HEK293T (cell line): Measurements from ENCODE around the gene PRDM11.

Experiments
- BHLHE40 ChIP-seq: fragments of 450-650 bp; IDR thresholded peaks from 2 replicates; pipeline ENCODE4 v1.6.1; 2016; ENCODE audit warnings: mild to moderate bottlenecking, moderate library complexity, borderline replicate concordance
- CTBP1 ChIP-seq: fragments of 450-650 bp; IDR thresholded peaks from 2 replicates; pipeline ENCODE4 v1.6.1; 2016; ENCODE audit warnings: borderline replicate concordance
- ELF4 ChIP-seq: fragments of 450-650 bp; IDR thresholded peaks from 2 replicates; pipeline ENCODE4 v1.6.1; 2017; ENCODE audit warnings: antibody characterized with exemption
- FOXA1 ChIP-seq: fragments of 450-650 bp; IDR thresholded peaks from 2 replicates; pipeline ENCODE4 v1.6.1; 2016; ENCODE audit warnings: mild to moderate bottlenecking
- FOXK2 ChIP-seq: fragments of 450-650 bp; IDR thresholded peaks from 2 replicates; pipeline ENCODE4 v1.6.1; 2016; ENCODE audit warnings: mild to moderate bottlenecking
- FOXM1 ChIP-seq: fragments of 450-650 bp; IDR thresholded peaks from 2 replicates; pipeline ENCODE4 v1.6.1; 2017; ENCODE audit warnings: mild to moderate bottlenecking, borderline replicate concordance
- HDGF ChIP-seq: fragments of 450-650 bp; IDR thresholded peaks from 2 replicates; pipeline ENCODE4 v1.6.1; 2017; ENCODE audit warnings: antibody characterized with exemption, borderline replicate concordance
- L3MBTL2 ChIP-seq: fragments of 450-650 bp; conservative IDR thresholded peaks from 2 replicates; pipeline ENCODE4 v1.6.1; 2016; ENCODE audit warnings: mild to moderate bottlenecking
- NFRKB ChIP-seq: fragments of 450-650 bp; IDR thresholded peaks from 2 replicates; pipeline ENCODE4 v1.6.1; 2016; ENCODE audit warnings: mild to moderate bottlenecking, moderate library complexity
- SP1 ChIP-seq: fragments of 450-650 bp; IDR thresholded peaks from 2 replicates; pipeline ENCODE4 v1.6.1; 2017
- SUZ12 ChIP-seq: fragments of 450-650 bp; IDR thresholded peaks from 2 replicates; pipeline ENCODE4 v1.6.1; 2016; ENCODE audit warnings: mild to moderate bottlenecking
- TARDBP ChIP-seq: fragments of 450-650 bp; IDR thresholded peaks from 2 replicates; pipeline ENCODE4 v1.6.1; 2016
- ZNF384 ChIP-seq: fragments of 450-650 bp; IDR thresholded peaks from 2 replicates; pipeline ENCODE4 v1.6.1; 2016
- TF ChIP-seq, protein P1 (sequence below): fragments of 450-650 bp; IDR thresholded peaks from 2 replicates; pipeline ENCODE4 v1.6.1; 2016

DNA sequence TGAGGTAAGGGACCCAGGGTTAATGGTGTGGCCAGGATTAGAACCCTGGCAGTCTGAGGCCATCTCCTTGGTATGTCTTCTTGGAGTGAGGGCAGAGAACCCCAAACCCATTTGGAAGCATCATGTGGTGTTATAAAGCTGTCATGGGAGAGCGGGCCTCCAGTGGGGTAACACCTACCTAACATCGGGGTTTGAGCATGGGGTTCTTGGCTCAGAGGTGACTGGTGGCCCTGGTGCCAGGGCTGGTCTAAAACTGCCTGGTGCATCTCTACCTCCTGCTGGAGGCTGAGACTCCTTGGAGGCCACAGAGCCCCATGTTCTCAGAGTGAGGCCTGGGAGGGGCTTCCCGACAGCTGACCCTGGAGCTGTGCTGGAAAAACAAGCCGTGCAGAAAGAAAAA, 4.5 kb downstream of the PRDM11 start:
- TF ChIP-seq TARDBP (no peak), CTBP1 (no peak), SP1 (no peak), L3MBTL2 (no peak), ELF4 (no peak), SUZ12 (no peak), FOXK2 (no peak), NFRKB (no peak), FOXM1 (no peak), BHLHE40 (no peak), HDGF (no peak), FOXA1 (no peak), ZNF384 (no peak)
- TF ChIP-seq, protein P1, sequence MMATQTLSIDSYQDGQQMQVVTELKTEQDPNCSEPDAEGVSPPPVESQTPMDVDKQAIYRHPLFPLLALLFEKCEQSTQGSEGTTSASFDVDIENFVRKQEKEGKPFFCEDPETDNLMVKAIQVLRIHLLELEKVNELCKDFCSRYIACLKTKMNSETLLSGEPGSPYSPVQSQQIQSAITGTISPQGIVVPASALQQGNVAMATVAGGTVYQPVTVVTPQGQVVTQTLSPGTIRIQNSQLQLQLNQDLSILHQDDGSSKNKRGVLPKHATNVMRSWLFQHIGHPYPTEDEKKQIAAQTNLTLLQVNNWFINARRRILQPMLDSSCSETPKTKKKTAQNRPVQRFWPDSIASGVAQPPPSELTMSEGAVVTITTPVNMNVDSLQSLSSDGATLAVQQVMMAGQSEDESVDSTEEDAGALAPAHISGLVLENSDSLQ, result no peak
